Amniotic epithelial cell (primary cell): ENCODE results near the gene ARIH1.
A peak's percentile ranks its signal among the peaks of the same experiment; 100 is the strongest.
"Not testable (repeated sequence)": the region's sequence is repeated elsewhere in the genome, so short reads cannot be mapped to it uniquely, and the experiment has no call there.

ENCODE experiments used
- DNase-seq: peaks from one replicate; pipeline ENCODE4 v3.0.0-alpha.2; 2010; ENCODE audit warnings: low read depth

The ARIH1 gene

GRCh38 chr15:72608084-72608483 lies 134.0 kb downstream of the ARIH1 start:
- DNase-seq, result not testable (repeated sequence)

- DNase-seq, result no peak
Observed at GRCh38 chr15:72609862-72610261, 135.7 kb downstream of the ARIH1 start.

- not testable (repeated sequence) for DNase-seq
Observed at GRCh38 chr15:72612324-72612723, 138.2 kb downstream of the ARIH1 start.

GRCh38 chr15:72614810-72615532 lies 140.8 kb downstream of the ARIH1 start:
- no peak for DNase-seq

GRCh38 chr15:72615533-72616233 lies 141.6 kb downstream of the ARIH1 start:
- not testable (repeated sequence) for DNase-seq

GRCh38 chr15:72616491-72617210 lies 142.5 kb downstream of the ARIH1 start:
- no peak for DNase-seq

- not testable (repeated sequence) for DNase-seq
Observed at GRCh38 chr15:72623854-72624253, 149.7 kb downstream of the ARIH1 start.

GRCh38 chr15:72626153-72626552 lies 152.0 kb downstream of the ARIH1 start:
- not testable (repeated sequence) for DNase-seq

GRCh38 chr15:72628249-72629067 lies 154.3 kb downstream of the ARIH1 start:
- DNase-seq, result not testable (repeated sequence)

- not testable (repeated sequence) for DNase-seq
Observed at GRCh38 chr15:72629068-72629570, 155.0 kb downstream of the ARIH1 start.

GRCh38 chr15:72636519-72637282 lies 162.6 kb downstream of the ARIH1 start:
- peak; percentile 74 for DNase-seq

- not testable (repeated sequence) for DNase-seq
Observed at GRCh38 chr15:72639759-72640483, 165.8 kb downstream of the ARIH1 start.

GRCh38 chr15:72642271-72642670 lies 168.1 kb downstream of the ARIH1 start:
- not testable (repeated sequence) for DNase-seq

- not testable (repeated sequence) for DNase-seq
Observed at GRCh38 chr15:72648631-72649253, 174.6 kb downstream of the ARIH1 start.
